T-helper 2 cell (primary cell): ENCODE data around the gene SPO11.

Experiments used
- DNase-seq, 5 experiments: peaks; one replicate each; pipeline versions ENCODE4 v3.0.0 to v3.0.0-alpha.2; 2012 to 2022

Gene SPO11

GRCh38 chr20:57378107-57378506 lies 48.5 kb downstream of the SPO11 start:
- DNase-seq = no peak

GRCh38 chr20:57378646-57379262 lies 49.2 kb downstream of the SPO11 start:
- peak in 1 of 5 experiments; percentile 38 for DNase-seq

GRCh38 chr20:57379263-57379647 lies 49.7 kb downstream of the SPO11 start:
- DNase-seq = peak in 1 of 5 experiments; percentile 85

- DNase-seq = peak in 1 of 5 experiments; percentile 34
Measured at GRCh38 chr20:57380081-57380750, 50.6 kb downstream of the SPO11 start.

- DNase-seq = peak; percentile 59 to 80 (median 74)
Measured at GRCh38 chr20:57381596-57382503, 52.2 kb downstream of the SPO11 start.

GRCh38 chr20:57382516-57382915 lies 52.9 kb downstream of the SPO11 start:
- peak in 1 of 5 experiments; percentile 35 for DNase-seq

GRCh38 chr20:57383447-57384347 lies 54.1 kb downstream of the SPO11 start:
- DNase-seq = no peak

- DNase-seq = no peak
Measured at GRCh38 chr20:57384486-57384885, 54.9 kb downstream of the SPO11 start.

GRCh38 chr20:57384953-57385761 lies 55.6 kb downstream of the SPO11 start:
- DNase-seq = no peak

- DNase-seq = peak in 1 of 5 experiments; percentile 2
Measured at GRCh38 chr20:57385940-57386339, 56.3 kb downstream of the SPO11 start.

GRCh38 chr20:57386762-57387161 lies 57.2 kb downstream of the SPO11 start:
- DNase-seq = peak in 1 of 5 experiments; percentile 1

- DNase-seq = peak in 1 of 5 experiments; percentile 3
Measured at GRCh38 chr20:57387463-57387862, 57.9 kb downstream of the SPO11 start.

- DNase-seq = peak in 1 of 5 experiments; percentile 2
Measured at GRCh38 chr20:57387945-57388371, 58.4 kb downstream of the SPO11 start.

GRCh38 chr20:57388953-57389694 lies 59.5 kb downstream of the SPO11 start:
- DNase-seq = peak; percentile 40 to 77 (median 52)

- DNase-seq = peak; percentile 41 to 85 (median 62)
Measured at GRCh38 chr20:57389695-57390603, 60.3 kb downstream of the SPO11 start.

- peak; percentile 56 to 80 (median 62) for DNase-seq
Measured at GRCh38 chr20:57390604-57391438, 61.2 kb downstream of the SPO11 start, which contains the start of gene RBM38. Gene RBM38 (plus strand): TSS chr20:57391396. CDS start chr20:57391582, 186 bp downstream.

GRCh38 chr20:57391439-57392301 lies 62.1 kb downstream of the SPO11 start:
- peak in 1 of 5 experiments; percentile 53 for DNase-seq
